SU-DHL-6 (cell line): Measurements from ENCODE around the gene TNXB.

ENCODE experiments used
- EZH2phosphoT487 ChIP-seq: fragments of 200-600 bp; sonication (generic), shearing (Covaris generic); conservative IDR thresholded peaks from 2 replicates; pipeline ENCODE4 v1.6.1; 2018; ENCODE audit warnings: mild to moderate bottlenecking, antibody characterized with exemption, low read length, moderate library complexity, mixed read lengths
- TF ChIP-seq, protein P1 (sequence below): fragments of 200-600 bp; sonication (generic); IDR thresholded peaks from one replicate; pipeline ENCODE4 v1.5.1; 2017; ENCODE audit warnings: antibody characterized with exemption, mild to moderate bottlenecking, low read length, moderate library complexity; ENCODE audit not compliant: insufficient read depth, poor library complexity, severe bottlenecking

DNA sequence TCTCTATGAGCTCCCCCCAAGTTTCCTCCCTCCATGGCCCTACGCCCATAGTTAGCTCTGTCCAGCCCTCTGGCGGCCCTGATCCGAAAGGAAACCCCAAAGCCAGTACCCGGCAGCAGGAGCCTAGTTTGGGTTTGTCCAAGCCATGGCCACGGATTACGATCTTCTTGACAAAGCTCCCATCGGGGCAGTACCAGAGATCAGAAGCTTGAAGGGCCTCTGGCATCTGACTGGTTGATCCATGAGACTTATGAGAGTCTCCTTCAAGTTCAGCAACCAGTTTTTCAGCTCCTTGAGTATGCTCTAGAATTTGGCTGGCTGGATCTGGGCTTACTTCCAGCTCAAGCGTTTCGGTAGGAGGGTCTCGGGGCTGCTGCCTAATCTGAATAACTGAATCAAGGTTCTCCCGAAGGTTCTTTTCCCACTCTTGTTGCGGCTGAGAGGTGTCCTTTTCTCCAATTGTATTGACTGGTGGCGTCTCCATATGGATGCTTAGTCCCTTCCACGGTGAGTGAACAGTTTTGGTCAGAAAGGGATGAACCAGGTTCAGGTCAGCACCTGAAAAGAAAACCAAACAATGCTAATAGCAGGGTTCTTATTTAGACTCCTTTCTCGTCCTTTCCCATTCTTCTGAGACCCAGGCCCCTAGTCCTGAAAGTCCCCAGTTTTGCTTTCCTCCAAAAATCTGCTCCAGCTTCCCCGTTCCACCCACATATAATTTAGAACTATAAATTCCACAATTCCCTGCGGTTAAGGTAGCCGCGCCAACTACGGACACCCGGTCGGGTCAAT lies 20.4 kb upstream of the TNXB start:
- TF ChIP-seq, protein P1, sequence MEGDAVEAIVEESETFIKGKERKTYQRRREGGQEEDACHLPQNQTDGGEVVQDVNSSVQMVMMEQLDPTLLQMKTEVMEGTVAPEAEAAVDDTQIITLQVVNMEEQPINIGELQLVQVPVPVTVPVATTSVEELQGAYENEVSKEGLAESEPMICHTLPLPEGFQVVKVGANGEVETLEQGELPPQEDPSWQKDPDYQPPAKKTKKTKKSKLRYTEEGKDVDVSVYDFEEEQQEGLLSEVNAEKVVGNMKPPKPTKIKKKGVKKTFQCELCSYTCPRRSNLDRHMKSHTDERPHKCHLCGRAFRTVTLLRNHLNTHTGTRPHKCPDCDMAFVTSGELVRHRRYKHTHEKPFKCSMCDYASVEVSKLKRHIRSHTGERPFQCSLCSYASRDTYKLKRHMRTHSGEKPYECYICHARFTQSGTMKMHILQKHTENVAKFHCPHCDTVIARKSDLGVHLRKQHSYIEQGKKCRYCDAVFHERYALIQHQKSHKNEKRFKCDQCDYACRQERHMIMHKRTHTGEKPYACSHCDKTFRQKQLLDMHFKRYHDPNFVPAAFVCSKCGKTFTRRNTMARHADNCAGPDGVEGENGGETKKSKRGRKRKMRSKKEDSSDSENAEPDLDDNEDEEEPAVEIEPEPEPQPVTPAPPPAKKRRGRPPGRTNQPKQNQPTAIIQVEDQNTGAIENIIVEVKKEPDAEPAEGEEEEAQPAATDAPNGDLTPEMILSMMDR, result no peak
- TF ChIP-seq EZH2phosphoT487, result no peak
